ENCODE measurements around the gene CAPZB.

DNA sequence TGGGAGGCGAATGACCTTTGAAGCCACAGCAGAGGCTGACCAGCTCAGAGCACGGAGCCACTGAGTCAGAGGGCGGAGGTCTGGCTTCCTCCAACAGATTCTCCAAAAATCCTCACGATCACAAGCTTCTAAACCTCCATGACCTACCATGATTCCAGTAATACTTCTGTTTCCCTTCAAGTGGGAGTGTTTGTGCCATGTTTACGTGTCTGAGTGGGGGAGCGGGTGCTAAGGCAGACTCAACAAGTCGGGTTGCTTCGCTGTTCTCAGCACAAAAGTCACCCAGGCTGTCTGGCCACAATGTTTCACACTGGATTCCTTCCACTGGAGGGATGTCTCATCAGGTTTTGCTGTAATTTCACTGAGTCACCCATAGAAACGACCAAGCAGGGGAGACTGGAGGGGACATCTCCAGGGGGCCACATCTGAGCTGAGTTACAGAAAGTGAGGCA is 87.0 kb downstream of the CAPZB start:
- TF ChIP-seq POLR2A (IDR thresholded peaks at IDR 0.05; ENCODE audit: low read length) = no peak
- no peak for TF ChIP-seq GATA1 (IDR thresholded peaks at IDR 0.05; ENCODE audit: low read depth, low read length)

All from erythroblast (primary cell).